GM12865 (cell line): ENCODE results near the gene SPRYD3.
"Not testable (repeated sequence)": the region's sequence is repeated elsewhere in the genome, so short reads cannot be mapped to it uniquely, and the experiment has no call there.

Source experiments
- DNase-seq: peaks from one replicate; pipeline ENCODE4 v3.0.0; 2010; ENCODE audit warnings: low read depth
- H3K4me3 ChIP-seq: 2 replicates; pipeline ENCODE4 v1.5.1; 2011; ENCODE audit warnings: mild to moderate bottlenecking, low read depth, low read length, control low read depth
- CTCF ChIP-seq: IDR thresholded peaks from 2 replicates; pipeline ENCODE4 v1.5.1; 2011; ENCODE audit warnings: low read length, control low read depth, low read depth, inconsistent platforms; ENCODE audit not compliant: insufficient read depth; ENCODE audit errors: missing control alignments

Gene SPRYD3

DNA sequence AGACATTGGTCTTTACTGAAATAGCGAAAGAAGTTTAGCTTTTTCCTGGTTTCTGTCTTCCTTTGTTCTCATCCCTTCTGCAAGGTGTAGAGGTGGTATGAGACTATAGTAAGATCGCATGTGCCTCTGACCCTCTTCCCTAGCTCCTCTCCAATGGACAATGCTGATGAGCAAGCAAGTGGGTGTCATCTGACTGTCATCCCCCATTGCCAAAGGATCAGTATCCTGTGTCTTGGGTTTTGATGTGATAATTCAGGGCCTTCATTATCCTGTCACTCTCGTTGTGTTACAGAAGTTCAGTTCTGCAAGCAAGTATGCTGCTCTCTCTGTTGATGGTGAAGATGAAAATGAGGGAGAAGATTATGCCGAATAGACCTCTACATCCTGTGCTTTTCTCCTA is 39.3 kb downstream of the SPRYD3 start:
- TF ChIP-seq CTCF = no peak

GRCh38 chr12:53036802-53037201 is 42.4 kb downstream of the SPRYD3 start:
- DNase-seq = no peak
- no peak for TF ChIP-seq CTCF
- H3K4me3 ChIP-seq = no peak overlapping the region

More for the DNA sequence above, 39.3 kb downstream of the SPRYD3 start:
- no peak for DNase-seq
- no peak overlapping the region for H3K4me3 ChIP-seq

- TF ChIP-seq CTCF = no peak
- no peak for DNase-seq
Observed at GRCh38 chr12:53034459-53034858, 44.7 kb downstream of the SPRYD3 start.

GRCh38 chr12:53033832-53034231 is 45.4 kb downstream of the SPRYD3 start:
- not testable (repeated sequence) for H3K4me3 ChIP-seq, DNase-seq

More at GRCh38 chr12:53034459-53034858, 44.7 kb downstream of the SPRYD3 start:
- no peak overlapping the region for H3K4me3 ChIP-seq

DNA sequence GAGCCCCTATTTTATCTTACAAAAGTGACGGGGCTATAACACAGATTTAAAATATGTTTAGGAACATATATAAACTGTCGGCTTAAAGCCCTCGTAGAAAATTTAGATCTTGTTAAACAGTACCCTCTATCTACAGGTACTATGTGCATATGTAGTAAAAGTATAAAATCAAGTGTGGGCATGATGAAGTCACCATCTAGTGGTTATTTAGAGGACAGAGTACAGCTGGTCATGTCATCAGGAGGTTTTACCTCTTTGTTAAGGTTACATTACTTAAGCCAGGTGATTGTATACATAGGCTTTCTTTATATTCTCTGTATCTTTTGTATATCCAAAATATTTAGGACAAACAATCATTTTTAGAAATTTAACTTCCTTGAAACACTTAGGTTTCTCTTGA is 47.6 kb downstream of the SPRYD3 start:
- DNase-seq = no peak

GRCh38 chr12:53027014-53027413 is 52.2 kb downstream of the SPRYD3 start:
- DNase-seq, H3K4me3 ChIP-seq: not testable (repeated sequence)

More for the DNA sequence above, 47.6 kb downstream of the SPRYD3 start:
- H3K4me3 ChIP-seq = no peak overlapping the region
- no peak for TF ChIP-seq CTCF

DNA sequence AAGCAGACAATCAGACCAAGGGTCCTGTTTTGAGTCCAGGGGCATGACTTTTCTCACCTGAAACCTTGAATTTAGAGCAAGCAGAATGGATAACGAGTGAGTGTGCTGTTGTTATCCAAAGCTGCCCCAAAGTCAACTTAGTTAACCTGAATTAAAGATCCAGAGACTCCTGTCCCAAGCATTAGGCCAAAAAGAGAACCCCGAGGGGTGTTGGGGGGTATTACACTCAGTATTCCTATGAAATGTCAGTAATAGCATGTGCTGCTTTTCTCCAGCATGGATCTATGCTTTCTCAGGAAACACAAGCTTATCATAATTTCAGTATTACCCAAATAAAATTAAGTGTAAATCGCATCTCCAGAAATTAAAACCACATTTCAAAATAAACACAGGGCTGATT is 53.9 kb downstream of the SPRYD3 start:
- H3K4me3 ChIP-seq = no peak overlapping the region
- no peak for TF ChIP-seq CTCF
- no peak for DNase-seq

GRCh38 chr12:53014709-53015108 is 64.5 kb downstream of the SPRYD3 start:
- no peak for TF ChIP-seq CTCF
- H3K4me3 ChIP-seq = no peak overlapping the region
- DNase-seq = no peak
